Astrocyte (in vitro differentiated cells and primary cell): ENCODE results near the gene PNMA8A.

Experiments
- CTCF ChIP-seq: IDR thresholded peaks from 2 replicates; pipeline ENCODE4 v1.5.1; 2011; ENCODE audit warnings: low read depth, mild to moderate bottlenecking, inconsistent platforms, low read length, moderate library complexity; ENCODE audit not compliant: insufficient read depth
- EZH2 ChIP-seq: IDR thresholded peaks from 2 replicates; pipeline ENCODE4 v1.6.1; 2012; ENCODE audit warnings: mild to moderate bottlenecking, low read length, inconsistent platforms; ENCODE audit not compliant: insufficient read depth

GRCh38 chr19:46499692-46500091 lies 28.3 kb upstream of the PNMA8A start:
- TF ChIP-seq CTCF (no peak), EZH2 (no peak)
